GM04504 (cell line): ENCODE data around the gene BANP.
"Not testable (repeated sequence)": the region's sequence is repeated elsewhere in the genome, so short reads cannot be mapped to it uniquely, and the experiment has no call there.

ENCODE experiments used
- DNase-seq: peaks from one replicate; pipeline ENCODE4 v3.0.0-alpha.2; 2012; ENCODE audit warnings: low read depth

BANP gene

DNA sequence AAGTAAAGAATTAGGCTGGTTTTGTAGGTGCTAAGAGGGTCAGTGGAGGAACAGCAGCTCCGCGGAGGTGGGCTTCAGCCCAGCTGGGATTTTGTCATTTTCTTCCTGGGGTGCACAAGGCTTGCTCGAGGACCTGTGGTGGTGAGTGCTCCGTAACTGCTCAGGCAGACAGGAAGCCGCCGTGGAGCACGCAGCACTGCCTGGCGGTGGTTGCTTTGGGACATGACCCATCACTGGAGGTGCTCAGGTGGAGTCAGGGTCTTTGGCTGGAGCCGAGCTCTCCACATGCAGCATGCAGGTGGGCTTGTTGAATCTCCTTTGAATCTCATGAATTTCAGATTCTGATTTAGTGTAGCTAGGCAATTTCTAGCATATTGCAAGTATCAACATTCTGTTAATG is 79.7 kb downstream of the BANP start:
- not testable (repeated sequence) for DNase-seq

DNA sequence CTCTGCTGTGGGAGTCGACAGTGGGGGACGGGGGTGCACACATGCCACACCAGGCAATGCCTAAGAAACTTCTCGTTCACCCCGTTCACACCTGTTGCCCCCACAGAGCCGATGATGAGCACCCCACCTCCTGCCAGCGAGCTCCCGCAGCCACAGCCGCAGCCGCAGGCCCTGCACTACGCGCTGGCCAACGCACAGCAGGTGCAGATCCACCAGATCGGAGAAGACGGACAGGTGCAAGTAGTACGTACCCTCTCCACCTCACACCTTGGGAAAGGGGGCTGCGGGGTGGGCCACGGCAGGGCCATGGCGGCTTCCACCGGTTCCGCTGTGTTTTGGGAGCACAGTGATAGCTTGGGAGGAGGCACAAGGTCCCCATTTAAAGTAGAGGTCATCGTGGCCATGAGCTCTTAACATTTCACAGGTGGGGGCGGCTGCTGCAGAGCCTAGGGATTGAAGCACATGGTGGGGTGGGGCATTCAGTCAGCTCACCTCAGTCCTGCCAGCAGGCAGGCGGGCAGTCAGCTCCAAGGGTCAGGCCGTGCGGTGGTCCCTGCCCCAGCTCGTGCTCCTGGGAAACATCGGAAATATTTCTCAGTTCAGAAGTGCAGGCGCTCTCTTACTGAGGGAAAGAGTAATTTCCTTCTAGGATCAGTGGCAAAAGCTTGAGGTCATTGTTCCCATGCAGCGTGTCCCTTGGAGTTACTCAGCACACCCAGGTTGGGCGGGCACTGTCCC is 81.9 kb downstream of the BANP start:
- not testable (repeated sequence) for DNase-seq

DNA sequence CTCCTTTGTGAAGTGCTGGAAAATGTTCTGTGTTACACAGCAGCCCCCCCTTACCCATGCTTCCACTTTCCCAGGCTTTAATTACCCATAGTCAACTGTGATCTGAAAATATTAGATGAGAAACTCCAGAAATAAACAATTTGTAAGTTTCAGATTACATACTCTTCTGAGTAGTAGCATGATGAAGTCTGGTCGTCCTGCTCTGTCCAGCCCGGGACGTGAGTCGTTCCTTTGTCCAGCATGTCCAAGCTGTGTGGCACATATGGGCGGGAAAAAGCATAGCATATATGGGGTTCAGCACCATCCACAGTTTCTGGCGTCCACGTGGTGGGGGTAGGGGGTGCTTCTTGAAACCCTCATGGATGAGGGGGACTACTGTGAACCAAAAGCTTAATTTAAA is 83.5 kb downstream of the BANP start:
- no peak for DNase-seq

DNA sequence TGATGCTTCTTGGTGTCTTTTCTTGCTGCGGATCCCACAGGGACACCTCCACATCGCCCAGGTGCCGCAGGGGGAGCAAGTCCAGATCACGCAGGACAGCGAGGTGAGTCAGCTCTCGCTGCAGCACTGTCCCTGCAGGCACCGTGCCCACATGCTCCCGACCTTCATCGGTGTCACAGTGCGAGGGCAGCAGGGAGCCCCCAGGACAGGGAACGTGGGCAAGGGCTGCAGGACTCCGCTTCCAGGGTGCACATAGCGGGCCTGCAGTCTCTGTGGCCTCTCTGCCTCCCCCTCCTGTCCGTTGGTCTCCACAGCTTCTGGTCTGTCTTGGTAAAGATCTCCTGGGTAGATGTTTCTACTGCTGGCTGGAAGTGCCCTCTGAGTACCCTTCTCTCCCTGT is 84.1 kb downstream of the BANP start:
- DNase-seq = no peak

DNA sequence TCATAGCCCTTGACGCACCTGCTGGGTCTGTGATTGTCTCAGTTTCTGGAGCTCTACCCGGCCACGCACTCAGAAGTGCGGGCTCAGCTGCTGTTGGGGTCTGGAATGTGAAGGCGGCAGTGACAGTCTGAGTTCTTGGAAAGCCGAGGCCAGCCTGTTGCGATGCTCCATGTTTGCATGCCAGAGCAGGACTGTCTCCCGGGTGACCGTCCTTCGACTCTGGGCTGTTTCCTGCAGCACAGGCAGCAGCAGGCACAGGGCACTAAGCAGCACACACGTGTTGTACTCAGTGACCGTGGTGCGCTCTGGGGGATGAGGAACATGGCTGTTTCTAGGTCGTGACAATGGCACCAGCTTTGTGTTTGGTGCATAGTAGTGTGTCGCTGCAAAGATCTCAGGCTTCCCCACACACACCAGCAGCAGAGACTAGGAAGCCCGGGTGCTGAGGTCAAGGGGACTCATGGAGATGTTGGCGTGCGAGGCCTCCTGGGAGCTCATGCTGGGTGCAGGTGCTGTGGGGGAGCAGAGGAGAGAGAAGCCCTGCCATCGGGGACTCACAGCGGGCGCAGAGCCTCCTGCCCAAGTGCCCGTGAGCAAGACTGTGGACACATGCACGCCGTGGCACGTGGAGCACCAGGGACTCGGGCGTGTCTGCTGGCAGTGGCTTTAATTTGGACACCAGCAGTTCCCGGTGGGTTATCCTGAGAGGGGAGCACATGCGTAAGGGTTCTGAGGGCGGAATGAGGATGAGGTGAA is 84.8 kb downstream of the BANP start:
- not testable (repeated sequence) for DNase-seq

DNA sequence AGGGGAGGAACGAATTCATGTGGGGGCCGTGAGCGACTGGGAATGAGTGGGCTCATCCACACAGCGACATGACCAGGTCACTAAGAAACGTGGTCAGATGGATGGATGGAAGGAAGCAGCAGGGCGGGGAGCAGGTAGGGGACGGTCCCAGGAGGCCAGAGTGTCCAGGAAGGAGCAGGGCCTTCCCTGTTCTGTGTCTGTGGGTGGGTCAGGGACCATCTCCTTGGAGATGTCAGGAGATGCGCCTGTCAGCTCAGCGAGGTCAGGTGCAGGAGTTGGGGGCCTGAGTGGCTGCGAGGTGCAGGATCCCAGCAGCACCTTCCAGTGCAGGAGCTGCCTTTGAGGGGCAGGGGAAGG is 85.4 kb downstream of the BANP start:
- DNase-seq = not testable (repeated sequence)

DNA sequence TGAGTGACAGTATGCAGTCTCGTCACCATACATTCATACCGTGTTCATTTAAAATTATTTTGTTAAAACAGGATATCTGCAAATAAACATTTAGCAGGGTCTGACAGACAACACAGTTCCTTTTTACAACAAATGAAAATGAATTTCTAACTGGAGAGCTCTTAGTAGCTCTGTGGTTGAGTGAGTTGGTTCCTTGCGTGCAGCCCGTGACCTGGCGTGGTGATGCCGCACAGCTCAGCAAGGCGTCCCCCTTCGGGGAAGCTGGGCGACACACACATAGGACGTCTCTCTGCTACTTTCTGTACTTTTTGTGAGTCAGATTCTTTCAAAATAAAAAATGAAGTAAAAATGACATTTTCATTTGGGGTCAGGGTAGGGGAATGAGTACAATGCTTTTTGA is 86.1 kb downstream of the BANP start:
- not testable (repeated sequence) for DNase-seq

DNA sequence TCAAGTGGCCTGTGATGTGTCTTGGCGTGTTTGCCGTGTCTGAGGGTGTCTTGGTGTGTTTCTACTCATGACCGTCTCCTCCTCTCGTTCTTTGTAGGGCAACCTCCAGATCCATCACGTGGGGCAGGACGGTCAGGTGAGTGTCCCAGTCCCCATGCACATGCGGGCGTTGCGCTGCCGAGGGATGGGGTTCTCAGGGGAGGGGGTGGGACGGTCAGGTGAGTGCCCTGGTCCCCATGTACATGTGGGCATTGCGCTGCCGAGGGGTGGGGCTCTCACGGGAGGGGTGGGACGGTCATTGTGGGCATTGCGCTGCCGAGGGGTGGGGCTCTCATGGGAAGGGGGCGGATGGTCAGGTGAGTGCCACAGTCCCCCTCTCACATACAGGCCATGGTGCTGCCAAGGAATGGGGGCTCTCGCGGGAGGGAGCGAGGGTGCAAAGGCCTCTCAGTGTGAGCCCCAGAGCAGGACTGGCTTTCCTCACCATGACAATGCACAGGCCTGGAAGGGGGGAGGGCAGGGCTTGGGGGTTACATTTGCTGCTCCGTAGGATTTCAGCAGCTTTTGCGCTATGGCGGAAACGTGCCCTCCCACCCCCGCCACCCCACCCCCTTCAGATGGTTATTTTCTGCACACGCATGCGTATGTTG is 86.8 kb downstream of the BANP start:
- DNase-seq = not testable (repeated sequence)

DNA sequence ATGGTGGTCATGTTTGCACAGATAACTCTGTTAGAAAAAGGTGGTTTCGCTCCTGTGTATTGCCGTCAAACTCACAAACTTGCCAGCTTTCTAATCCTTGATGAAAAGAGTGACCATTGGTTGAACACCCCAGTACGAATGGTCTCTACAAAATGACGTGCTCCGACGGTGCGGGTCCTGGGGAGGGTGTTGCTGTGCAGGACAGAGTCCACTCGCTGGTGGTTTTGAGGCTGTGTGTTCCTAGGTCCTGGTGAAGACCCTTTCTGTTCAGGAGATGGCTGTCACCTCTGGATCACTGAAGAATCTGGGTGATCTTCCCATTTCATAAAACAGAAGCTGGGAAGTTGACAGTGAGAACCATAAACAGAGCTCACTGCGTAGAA is 87.3 kb downstream of the BANP start:
- not testable (repeated sequence) for DNase-seq

DNA sequence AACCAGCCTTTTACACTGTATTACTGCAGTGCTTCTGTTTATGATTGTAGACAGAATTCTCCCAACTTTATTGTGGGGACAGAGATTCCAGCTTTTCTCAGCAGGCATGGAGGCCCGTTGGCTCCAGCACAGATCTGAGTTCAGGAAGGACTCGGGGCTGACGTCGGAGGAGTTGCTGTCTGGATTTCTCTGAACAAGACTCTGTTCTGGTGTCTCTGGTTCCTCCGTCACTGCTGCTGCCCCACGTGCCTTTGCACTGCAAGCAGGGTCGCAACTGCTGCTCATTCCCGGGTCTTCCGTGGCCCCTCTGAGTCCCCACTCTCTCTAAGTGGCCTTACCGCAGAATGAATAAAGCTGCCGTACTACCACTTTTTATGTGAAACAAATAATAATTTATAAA is 88.4 kb downstream of the BANP start:
- DNase-seq = no peak

DNA sequence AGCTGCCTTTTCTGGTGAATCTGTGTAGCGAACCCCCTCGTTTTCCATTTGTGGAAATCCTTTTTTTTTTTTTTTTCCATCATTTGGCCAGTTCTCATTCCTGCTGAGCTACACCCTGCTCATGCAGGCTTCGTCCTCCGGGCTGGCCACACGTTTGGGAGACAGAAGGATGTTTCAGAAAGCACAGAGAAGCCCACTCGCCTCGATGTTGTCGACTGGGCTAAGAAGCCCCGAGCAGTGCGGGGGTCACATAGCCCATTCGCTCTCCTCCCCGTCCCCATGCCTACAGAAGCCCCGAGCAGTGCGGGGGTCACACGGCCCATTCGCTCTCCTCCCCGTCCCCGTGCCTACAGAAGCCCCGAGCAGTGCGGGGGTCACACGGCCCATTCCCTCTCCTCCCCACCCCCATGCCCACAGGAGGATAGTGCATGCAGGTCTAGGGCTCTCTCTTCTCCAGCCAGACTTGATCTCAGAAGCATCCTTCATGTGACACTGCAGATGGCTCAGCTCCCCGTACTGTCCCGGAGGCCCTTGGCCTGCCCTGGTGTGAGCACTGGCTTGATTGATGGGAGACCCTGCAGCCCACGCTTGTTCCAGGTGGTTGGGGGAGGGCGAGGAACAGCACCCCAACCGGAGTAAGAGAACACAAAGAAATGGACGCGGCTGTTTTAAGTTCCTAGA is 89.1 kb downstream of the BANP start:
- not testable (repeated sequence) for DNase-seq

DNA sequence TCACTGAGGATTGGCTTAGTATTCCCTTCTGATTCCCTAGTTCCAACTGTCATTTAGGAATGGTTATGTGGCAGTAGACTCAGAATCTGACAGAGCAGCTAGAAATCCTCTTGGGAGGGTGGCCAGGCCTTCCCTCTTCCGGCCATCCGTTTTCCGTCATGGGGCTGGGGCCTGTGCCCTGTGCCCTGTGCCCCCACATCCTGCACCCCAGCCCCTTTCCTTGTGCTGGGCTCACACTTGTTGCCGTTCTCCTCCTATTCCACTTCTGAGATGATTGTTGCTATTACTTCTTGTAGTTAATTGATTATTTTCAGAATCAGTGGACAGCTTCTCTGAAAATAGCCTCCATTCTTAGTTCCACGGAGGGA is 89.6 kb downstream of the BANP start:
- not testable (repeated sequence) for DNase-seq

DNA sequence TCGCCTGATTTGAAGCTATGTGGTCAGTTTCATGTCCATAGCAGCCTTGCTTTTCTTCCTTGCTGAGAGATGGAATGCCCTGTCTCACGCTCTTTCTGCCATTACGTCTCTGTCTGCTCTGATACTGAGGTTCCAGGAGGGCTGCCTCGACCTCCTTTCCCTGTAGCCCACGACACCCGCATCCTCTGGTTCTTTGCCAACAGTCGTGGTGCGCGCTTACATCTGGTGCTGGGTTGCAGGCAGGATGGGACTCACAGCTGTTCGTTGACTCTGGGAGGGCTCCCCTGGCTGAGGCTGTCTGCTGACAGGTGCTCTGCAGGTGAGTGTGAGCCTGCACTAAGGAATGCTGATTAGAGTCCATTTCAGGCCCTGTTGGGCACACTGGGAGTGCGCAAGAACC is 90.3 kb downstream of the BANP start:
- not testable (repeated sequence) for DNase-seq

DNA sequence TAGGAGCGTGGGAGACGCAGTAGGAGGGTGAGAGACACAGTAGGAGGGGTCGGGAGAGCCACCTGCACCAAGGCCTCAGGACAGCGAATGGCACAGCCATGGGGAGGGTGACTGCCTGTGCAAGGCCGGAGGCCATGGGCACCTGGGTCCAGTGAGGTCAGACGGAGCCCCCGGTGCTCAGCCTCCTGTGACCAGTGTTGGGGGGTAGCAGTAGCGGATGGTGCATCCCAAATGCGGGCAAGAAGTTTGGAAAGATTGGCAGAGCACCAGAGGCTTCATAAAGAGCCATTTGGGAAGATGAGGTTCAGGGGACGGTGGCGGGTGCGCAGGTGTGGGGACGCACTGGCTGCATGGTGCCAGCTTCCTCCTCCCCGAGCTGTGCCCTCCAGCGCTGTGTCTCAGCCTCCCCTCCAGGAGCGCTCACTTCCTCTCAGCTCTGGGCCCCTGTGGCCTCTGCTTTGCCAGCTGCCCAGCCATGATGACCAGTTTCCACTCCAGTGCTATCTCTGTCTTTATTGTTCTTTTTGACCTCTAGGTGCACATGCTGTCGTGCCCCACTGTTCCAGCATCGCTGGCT is 90.8 kb downstream of the BANP start:
- DNase-seq = not testable (repeated sequence)

DNA sequence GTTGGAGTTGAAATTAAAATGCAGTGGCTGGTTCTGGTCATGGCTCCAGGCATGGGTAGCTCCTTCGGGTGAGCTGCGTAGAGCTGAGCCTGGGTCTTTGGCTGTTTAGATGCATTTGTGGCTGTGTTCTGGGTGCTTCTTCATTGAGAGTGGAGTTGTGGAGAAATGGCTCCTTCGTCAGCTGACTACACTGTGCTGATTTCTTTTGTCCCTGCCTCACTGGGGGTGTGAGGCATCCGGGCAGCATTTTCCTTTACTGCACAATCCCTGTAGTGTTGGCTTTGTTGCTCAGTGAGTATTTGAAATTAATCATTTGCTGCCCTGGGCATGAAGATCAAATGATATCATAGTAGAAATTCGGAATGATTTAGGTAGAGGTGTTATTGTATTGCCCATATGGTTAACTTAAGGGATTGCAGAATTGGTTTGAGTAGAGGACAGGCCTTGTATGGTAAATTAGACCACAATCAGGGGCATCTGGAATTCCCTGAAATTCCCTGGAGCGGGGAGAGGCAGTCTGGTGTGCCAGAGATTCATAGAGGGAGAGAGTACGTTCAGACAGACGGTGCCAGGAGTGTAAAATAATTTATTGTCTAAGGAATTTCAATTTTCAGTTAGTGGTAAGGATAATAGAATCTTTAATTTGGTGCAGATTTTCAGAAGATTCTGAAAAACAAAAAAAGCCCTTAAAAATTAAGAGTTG is 92.1 kb downstream of the BANP start:
- DNase-seq = not testable (repeated sequence)

DNA sequence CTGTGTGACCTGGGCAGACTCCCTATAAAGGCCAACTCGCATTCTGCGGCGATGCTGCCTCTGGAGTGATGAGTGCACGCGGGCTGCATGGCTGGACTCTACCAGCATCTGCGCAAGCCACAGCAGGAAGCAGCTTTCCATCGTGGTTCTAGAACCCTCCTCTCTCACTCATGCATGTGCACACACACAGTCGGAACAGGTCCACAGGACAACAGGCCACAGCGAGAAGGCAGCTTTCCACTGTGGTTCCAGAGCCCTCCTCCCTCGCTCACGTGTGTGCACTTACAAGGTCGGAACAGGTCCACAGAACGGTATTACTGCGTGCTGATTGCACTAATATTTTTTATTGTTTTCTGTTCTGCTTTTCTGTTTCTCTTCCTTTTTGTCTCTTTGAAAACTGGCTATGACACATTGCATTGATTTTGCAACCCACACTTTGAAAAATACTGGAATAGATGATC is 92.9 kb downstream of the BANP start:
- DNase-seq = not testable (repeated sequence)

DNA sequence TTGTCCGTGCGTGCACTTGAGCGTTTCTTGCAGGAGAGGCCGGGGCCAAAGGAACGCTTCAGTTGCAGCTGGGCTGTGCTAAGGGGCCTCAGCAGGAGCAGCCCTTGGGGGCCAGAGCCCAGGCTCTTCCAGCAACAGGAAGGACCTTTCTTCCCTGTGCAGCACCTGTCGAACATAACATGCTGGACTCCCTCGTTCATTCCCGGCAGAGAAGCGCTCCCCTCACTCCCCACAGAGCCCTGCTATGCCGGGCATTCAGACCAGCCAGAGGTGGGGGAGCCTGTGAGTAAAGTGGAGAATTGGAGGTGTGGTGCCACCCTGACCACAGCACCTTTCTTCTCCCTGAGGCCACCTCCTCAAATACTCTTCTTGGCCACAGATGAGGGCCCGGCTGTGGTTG is 94.1 kb downstream of the BANP start:
- not testable (repeated sequence) for DNase-seq

DNA sequence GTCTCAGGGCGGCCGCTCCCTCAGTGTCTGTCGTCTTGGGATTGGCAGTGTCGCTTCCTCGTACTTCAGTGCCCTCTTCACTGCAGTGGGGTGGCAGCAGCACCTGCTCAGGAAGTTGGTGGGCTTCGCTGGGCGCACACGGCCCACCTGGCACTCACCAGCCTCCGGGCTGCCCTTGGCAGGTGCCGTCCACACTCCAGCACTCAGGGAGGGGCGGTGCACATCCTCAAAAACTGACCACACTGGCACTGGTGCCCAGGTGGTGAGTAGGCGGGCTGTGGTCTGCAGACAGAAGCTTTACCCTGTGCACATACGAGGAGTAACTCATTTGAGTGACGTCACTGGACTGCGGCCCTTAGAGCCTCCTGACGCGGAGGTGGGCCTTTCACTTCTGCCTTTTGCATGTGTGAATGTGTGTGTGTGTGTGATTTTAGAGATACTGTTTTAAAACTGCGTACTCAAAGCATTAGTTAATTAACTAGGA is 94.6 kb downstream of the BANP start:
- DNase-seq = no peak

DNA sequence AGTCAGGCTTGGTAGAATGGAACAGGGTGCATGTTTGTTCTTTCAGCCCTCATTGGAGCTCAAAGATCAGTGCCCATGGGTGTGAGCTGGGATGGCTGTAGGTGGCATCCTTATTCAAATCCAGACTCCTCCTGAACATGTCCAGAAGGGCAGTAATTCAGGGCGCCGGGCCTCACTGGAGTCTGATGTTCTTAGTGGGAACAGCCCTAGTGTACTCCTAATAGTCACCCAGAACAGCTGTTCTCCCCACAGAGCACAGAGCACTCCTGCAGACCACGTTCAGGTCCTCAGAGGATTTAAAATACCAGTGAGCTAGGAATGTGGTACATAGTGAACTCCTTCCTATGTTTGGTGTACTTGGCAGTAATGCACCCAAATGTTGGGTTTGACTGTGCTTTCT is 96.2 kb downstream of the BANP start:
- no peak for DNase-seq

DNA sequence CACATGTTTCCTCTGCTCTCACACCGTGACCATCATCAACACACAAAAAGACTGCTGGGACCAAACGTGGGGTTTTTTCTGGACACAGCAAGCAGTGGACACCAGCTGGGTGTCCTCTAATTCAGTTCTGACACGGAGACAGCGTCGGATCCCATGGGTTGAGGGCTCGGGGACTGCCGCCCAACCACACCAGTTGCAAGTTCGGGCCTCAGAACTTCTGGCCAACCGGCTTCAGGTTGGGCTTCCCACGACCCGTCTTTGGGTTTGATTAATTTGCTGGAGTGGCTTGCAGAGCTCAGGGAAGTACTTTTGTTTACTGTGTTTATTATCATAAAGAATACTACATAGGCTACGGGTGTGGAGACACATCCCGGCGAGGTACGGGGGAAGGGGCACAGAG is 97.8 kb downstream of the BANP start:
- no peak for DNase-seq
